ENCODE measurements around the gene EVC.
"Not testable (repeated sequence)": the region's sequence is repeated elsewhere in the genome, so short reads cannot be mapped to it uniquely, and the experiment has no call there.

EVC gene

GRCh38 chr4:5724377-5724776, 13.4 kb downstream of the EVC start:
- ChIA-PET CTCF (no interaction called here), POLR2A (no interaction called here)
- TF ChIP-seq, protein P1, sequence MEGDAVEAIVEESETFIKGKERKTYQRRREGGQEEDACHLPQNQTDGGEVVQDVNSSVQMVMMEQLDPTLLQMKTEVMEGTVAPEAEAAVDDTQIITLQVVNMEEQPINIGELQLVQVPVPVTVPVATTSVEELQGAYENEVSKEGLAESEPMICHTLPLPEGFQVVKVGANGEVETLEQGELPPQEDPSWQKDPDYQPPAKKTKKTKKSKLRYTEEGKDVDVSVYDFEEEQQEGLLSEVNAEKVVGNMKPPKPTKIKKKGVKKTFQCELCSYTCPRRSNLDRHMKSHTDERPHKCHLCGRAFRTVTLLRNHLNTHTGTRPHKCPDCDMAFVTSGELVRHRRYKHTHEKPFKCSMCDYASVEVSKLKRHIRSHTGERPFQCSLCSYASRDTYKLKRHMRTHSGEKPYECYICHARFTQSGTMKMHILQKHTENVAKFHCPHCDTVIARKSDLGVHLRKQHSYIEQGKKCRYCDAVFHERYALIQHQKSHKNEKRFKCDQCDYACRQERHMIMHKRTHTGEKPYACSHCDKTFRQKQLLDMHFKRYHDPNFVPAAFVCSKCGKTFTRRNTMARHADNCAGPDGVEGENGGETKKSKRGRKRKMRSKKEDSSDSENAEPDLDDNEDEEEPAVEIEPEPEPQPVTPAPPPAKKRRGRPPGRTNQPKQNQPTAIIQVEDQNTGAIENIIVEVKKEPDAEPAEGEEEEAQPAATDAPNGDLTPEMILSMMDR (IDR thresholded peaks at IDR 0.05; ENCODE audit: control extremely low read depth, extremely low read depth, low read depth, missing control alignments), result no peak

DNA sequence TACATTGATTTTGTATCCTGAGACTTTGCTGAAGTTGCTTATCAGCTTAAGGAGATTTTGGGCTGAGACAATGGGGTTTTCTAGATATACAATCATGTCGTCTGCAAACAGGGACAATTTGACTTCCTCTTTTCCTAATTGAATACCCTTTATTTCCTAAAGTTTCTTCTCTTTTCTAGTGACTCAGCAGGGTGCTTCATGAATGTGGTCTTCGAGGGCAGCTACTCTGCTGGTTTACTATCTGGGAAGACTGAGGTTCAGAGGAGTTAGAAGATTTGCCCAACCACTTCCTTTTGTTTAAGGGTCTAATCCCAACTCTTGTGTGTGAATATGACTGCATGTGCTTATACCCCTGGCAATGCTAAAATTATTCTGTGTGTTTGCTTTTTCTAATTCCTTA, 17.4 kb downstream of the EVC start:
- DNase-seq (ENCODE audit: extremely low spot score); CTCF ChIA-PET; POLR2A ChIA-PET: not testable (repeated sequence)

More at GRCh38 chr4:5724377-5724776, 13.4 kb downstream of the EVC start:
- no peak for DNase-seq (ENCODE audit: extremely low spot score)

DNA sequence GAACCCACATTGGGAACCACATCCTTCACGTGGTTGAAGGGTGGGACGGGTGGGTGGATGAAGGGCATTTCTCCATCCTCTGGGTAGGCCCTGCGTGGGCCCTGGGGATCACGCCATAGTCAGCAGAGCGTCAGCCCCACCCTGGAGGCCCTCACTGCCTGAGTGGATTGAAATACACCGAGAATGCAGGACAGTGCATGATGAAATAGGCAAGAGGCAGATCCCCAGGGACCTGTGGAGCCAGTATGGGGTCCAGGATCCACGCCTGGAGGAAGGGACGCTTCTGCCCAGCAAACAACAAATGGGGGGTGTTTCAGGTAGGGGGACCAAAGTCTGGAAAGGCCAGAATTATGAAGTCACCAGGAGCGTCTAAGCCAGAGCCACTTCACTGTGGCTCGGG, 19.4 kb downstream of the EVC start:
- no peak for DNase-seq (ENCODE audit: extremely low spot score)
- POLR2A ChIA-PET, result no interaction called here
- CTCF ChIA-PET, result no interaction called here
- TF ChIP-seq, protein P1 (IDR thresholded peaks at IDR 0.05; ENCODE audit: control extremely low read depth, extremely low read depth, low read depth, missing control alignments), result no peak

GRCh38 chr4:5730993-5731990, 20.3 kb downstream of the EVC start:
- ChIA-PET CTCF (no interaction called here), POLR2A (no interaction called here)
- TF ChIP-seq, protein P1 (IDR thresholded peaks at IDR 0.05; ENCODE audit: control extremely low read depth, extremely low read depth, low read depth, missing control alignments), result no peak
- DNase-seq (ENCODE audit: extremely low spot score), result peak; percentile 6

DNA sequence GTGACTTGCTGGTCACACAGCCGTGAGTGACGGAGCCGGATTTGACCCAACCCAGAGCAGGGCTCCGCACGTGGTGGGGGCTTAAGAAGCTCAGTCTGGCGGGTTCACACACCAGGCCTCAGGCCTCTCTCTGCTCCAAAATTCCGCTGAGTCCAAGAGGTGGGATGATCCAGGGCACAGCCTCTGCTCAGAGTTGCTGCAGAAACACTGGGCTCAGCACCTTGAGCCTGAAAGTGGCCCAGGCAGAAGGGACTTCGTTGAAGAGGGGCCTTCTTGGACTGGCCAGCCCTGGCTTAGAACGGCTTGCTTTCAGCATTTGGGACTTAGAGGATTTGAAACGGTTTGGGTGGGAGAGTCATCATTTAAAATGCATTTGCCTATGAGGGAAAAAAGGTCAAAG, 21.2 kb downstream of the EVC start:
- POLR2A ChIA-PET, result no interaction called here
- no peak for DNase-seq (ENCODE audit: extremely low spot score)
- TF ChIP-seq, protein P1 (IDR thresholded peaks at IDR 0.05; ENCODE audit: control extremely low read depth, extremely low read depth, low read depth, missing control alignments), result no peak
- CTCF ChIA-PET, result no interaction called here

DNA sequence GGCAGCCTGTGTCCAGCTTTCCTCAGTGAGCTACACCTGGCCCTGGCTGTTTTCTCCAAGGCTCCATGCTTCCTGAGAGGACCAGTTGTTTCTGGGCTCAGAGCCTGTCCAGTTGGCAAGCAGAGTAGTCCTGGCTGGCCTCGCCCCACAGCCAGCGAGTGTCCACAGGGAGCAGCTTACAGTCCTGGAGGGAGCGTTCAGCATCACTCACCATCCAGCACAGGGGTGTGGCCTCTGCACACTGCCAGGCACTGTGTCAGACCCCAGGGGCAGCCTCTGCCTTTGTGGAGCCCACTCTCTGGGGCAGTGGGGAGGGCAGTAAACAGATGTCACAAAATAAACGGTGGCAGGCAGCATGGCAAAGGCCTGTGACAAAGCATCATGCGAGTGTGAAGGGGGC, 23.9 kb downstream of the EVC start:
- POLR2A ChIA-PET, result no interaction called here
- TF ChIP-seq, protein P1 (IDR thresholded peaks at IDR 0.05; ENCODE audit: control extremely low read depth, extremely low read depth, low read depth, missing control alignments), result no peak
- CTCF ChIA-PET, result interaction anchor here (1.4 kb wide), 1 partner anchor 9 kb away, joined by 4 read pairs; no protein-coding TSS in a partner anchor
- DNase-seq (ENCODE audit: extremely low spot score), result peak; percentile 5

- ChIA-PET CTCF (interaction anchor here (1.4 kb wide), 1 partner anchor 9 kb away, joined by 4 read pairs; no protein-coding TSS in a partner anchor), POLR2A (no interaction called here)
- TF ChIP-seq, protein P1 (IDR thresholded peaks at IDR 0.05; ENCODE audit: control extremely low read depth, extremely low read depth, low read depth, missing control alignments), result no peak
- peak; percentile 2 for DNase-seq (ENCODE audit: extremely low spot score)
These were observed 24.5 kb downstream of the EVC start for GRCh38 chr4:5735463-5735862.

Measured in GM10248 (cell line).